Neural cell (in vitro differentiated cells): ENCODE measurements around the gene CCDC88C. TPM values are rescaled to one million over a fixed set of nuclear protein-coding genes. Genes with fewer than 3 reads are reported as not detected.

Experiments used
- H2AFZ ChIP-seq: fragments of 200-600, 300-800 bp; sonication (generic), shearing (Covaris generic); 2 replicates; pipeline ENCODE4 v1.6.0; 2014; ENCODE audit warnings: low read depth, mild to moderate bottlenecking, antibody characterized with exemption, low read length, moderate library complexity
- H3F3A ChIP-seq: fragments of 200-600 bp; shearing (Covaris generic); 2 replicates; pipeline ENCODE4 v1.6.1; 2016; ENCODE audit warnings: mild to moderate bottlenecking, moderate library complexity, mixed read lengths, antibody characterized with exemption, low read length; ENCODE audit not compliant: insufficient read depth, poor library complexity, severe bottlenecking
- H3K27ac ChIP-seq: fragments of 200-600, 300-800 bp; sonication (generic), shearing (Covaris generic); 2 replicates; pipeline ENCODE4 v1.5.1; 2014; ENCODE audit warnings: mild to moderate bottlenecking, low read length, moderate library complexity
- H3K27me3 ChIP-seq: fragments of 300-800, 200-600 bp; sonication (generic), shearing (Covaris generic); 2 replicates; pipeline ENCODE4 v1.6.0; 2014; ENCODE audit warnings: mild to moderate bottlenecking, low read depth, low read length, moderate library complexity; ENCODE audit not compliant: insufficient read depth
- H3K36me3 ChIP-seq: fragments of 300-800, 200-600 bp; sonication (generic), shearing (Covaris generic); 2 replicates; pipeline ENCODE4 v1.5.1; 2014; ENCODE audit warnings: mild to moderate bottlenecking, antibody characterized with exemption, low read length, moderate library complexity; ENCODE audit not compliant: insufficient read depth
- H3K4me2 ChIP-seq: fragments of 300-800, 200-600 bp; sonication (generic), shearing (Covaris generic); 2 replicates; pipeline ENCODE4 v1.6.0; 2014; ENCODE audit warnings: mild to moderate bottlenecking, low read length
- H3K4me3 ChIP-seq: fragments of 300-800, 200-600 bp; sonication (generic), shearing (Covaris generic); 2 replicates; pipeline ENCODE4 v1.5.1; 2014; ENCODE audit warnings: mild to moderate bottlenecking, low read length, moderate library complexity
- H3K79me2 ChIP-seq: fragments of 200-600 bp; shearing (Covaris generic); replicated peaks from 2 replicates; pipeline ENCODE4 v1.6.0; 2014; ENCODE audit warnings: mild to moderate bottlenecking, low read length, moderate library complexity; ENCODE audit not compliant: insufficient read depth
- H3K9ac ChIP-seq: fragments of 300-800, 200-600 bp; sonication (generic), shearing (Covaris generic); 2 replicates; pipeline ENCODE4 v1.6.1; 2016; ENCODE audit warnings: mild to moderate bottlenecking, low read length, mixed read lengths
- H3K9me2 ChIP-seq: fragments of 200-600 bp; shearing (Covaris generic); 2 replicates; pipeline ENCODE4 v1.6.1; 2016; ENCODE audit warnings: mild to moderate bottlenecking, low read length, mixed read lengths; ENCODE audit not compliant: insufficient read depth
- H3K9me3 ChIP-seq: fragments of 200-600, 300-800 bp; sonication (generic), shearing (Covaris generic); 2 replicates; pipeline ENCODE4 v1.6.1; 2016; ENCODE audit warnings: mild to moderate bottlenecking, mixed run types, low read length, moderate library complexity, mixed read lengths
- H4K20me1 ChIP-seq: fragments of 200-600 bp; shearing (Covaris generic); 2 replicates; pipeline ENCODE4 v1.6.1; 2016; ENCODE audit warnings: mild to moderate bottlenecking, mixed run types; ENCODE audit not compliant: insufficient read depth
- CTCF ChIP-seq: fragments of 450-650 bp; IDR thresholded peaks from 2 replicates; pipeline ENCODE4 v1.5.1; 2014; ENCODE audit warnings: antibody characterized with exemption, mild to moderate bottlenecking, moderate library complexity; ENCODE audit not compliant: poor library complexity, severe bottlenecking
- EP300 ChIP-seq: fragments of 450-650 bp; conservative IDR thresholded peaks from 2 replicates; pipeline ENCODE4 v1.6.1; 2014; ENCODE audit warnings: antibody characterized with exemption, mild to moderate bottlenecking, moderate library complexity; ENCODE audit not compliant: poor library complexity, severe bottlenecking
- EZH2 ChIP-seq: fragments of 200-600, 300-800 bp; shearing (Covaris generic), sonication (generic); IDR thresholded peaks from 2 replicates; pipeline ENCODE4 v1.6.1; 2014; ENCODE audit warnings: antibody characterized with exemption, low read length, borderline replicate concordance, mild to moderate bottlenecking; ENCODE audit not compliant: insufficient read depth, poor library complexity, severe bottlenecking
- MXI1 ChIP-seq: fragments of 450-650 bp; conservative IDR thresholded peaks from 2 replicates; pipeline ENCODE4 v1.6.1; 2014; ENCODE audit warnings: antibody characterized with exemption, mild to moderate bottlenecking; ENCODE audit not compliant: poor library complexity, severe bottlenecking
- POLR2AphosphoS5 ChIP-seq: IDR thresholded peaks from 2 replicates; pipeline ENCODE4 v1.6.1; 2012
- RAD21 ChIP-seq: fragments of 450-650 bp; conservative IDR thresholded peaks from 2 replicates; pipeline ENCODE4 v1.6.1; 2014; ENCODE audit warnings: antibody characterized with exemption, mild to moderate bottlenecking, moderate library complexity
- REST ChIP-seq: IDR thresholded peaks from 2 replicates; pipeline ENCODE4 v1.6.1; 2012; ENCODE audit warnings: borderline replicate concordance
- SMC3 ChIP-seq: fragments of 450-650 bp; conservative IDR thresholded peaks from 2 replicates; pipeline ENCODE4 v1.6.1; 2014; ENCODE audit warnings: antibody characterized with exemption, mild to moderate bottlenecking, moderate library complexity; ENCODE audit not compliant: poor library complexity
- TAF1 ChIP-seq: IDR thresholded peaks from 2 replicates; pipeline ENCODE4 v1.6.1; 2012; ENCODE audit warnings: low read depth
- polyA plus RNA-seq: library from polyadenylated mRNA; depleted of rRNA; stranded (reverse); fragments of >200 nt; gene quantifications from 2 replicates; pipeline ENCODE4 v1.2.3, GENCODE V29; 2014

CCDC88C gene
- polyA plus RNA-seq, 1 donor from 2014 or later = 20.1 TPM

GRCh38 chr14:91385224-91385623 lies 32.4 kb downstream of the CCDC88C start:
- Histone ChIP-seq H3K9ac (no peak overlapping the region), H2AFZ (no peak overlapping the region), H4K20me1 (no peaks in the 10 kb centered on the region), H3K79me2 (peaks cover 46% of the 10 kb centered on the region), H3K9me2 (no peaks in the 10 kb centered on the region), H3K4me2 (no peak overlapping the region), H3K9me3 (no peaks in the 10 kb centered on the region), H3K4me3 (no peak overlapping the region), H3K36me3 (no peaks in the 10 kb centered on the region), H3F3A (no peaks in the 10 kb centered on the region), H3K27ac (no peak overlapping the region), H3K27me3 (no peaks in the 10 kb centered on the region)
- no peak for TF ChIP-seq EP300
- no peak for TF ChIP-seq POLR2AphosphoS5
- TF ChIP-seq CTCF = no peak
- no peak for TF ChIP-seq RAD21
- TF ChIP-seq EZH2 = no peak
- TF ChIP-seq MXI1 = no peak
- no peak for TF ChIP-seq SMC3
- TF ChIP-seq TAF1 = no peak
- no peak for TF ChIP-seq REST

GRCh38 chr14:91383439-91383838 lies 34.2 kb downstream of the CCDC88C start:
- Histone ChIP-seq H3F3A (no peaks in the 10 kb centered on the region), H3K79me2 (peaks cover 48% of the 10 kb centered on the region), H3K27me3 (no peaks in the 10 kb centered on the region), H3K9me2 (no peaks in the 10 kb centered on the region), H3K9me3 (no peaks in the 10 kb centered on the region), H3K9ac (no peak overlapping the region), H3K27ac (no peak overlapping the region), H3K4me2 (no peak overlapping the region), H3K4me3 (no peak overlapping the region), H3K36me3 (no peaks in the 10 kb centered on the region), H2AFZ (no peak overlapping the region), H4K20me1 (no peaks in the 10 kb centered on the region)
- no peak for TF ChIP-seq RAD21
- no peak for TF ChIP-seq CTCF
- no peak for TF ChIP-seq EP300
- no peak for TF ChIP-seq MXI1
- TF ChIP-seq EZH2 = no peak
- TF ChIP-seq POLR2AphosphoS5 = no peak
- no peak for TF ChIP-seq TAF1
- TF ChIP-seq REST = no peak
- no peak for TF ChIP-seq SMC3
